ENCODE measurements around the gene MKLN1. TPM values are rescaled to one million over a fixed set of nuclear protein-coding genes. Genes with fewer than 3 reads are reported as not detected.

The MKLN1 gene
- total RNA-seq, 1 experiment from 2014 or later = 61.1 TPM

GRCh38 chr7:131436384-131436783 lies 108.7 kb downstream of the MKLN1 start:
- no TSS peak for BruUV-seq (replicated peaks)
- H3K79me2 ChIP-seq (ENCODE audit: low read depth) = no peaks in the 10 kb centered on the region
- peaks cover 6% of the 10 kb centered on the region; the same call in 1 of the 2 replicates for H3F3A ChIP-seq (ENCODE audit: insufficient read depth, low read depth)
- no peak overlapping the region for H2AFZ ChIP-seq
- no peaks in the 10 kb centered on the region for H3K9me2 ChIP-seq (ENCODE audit: insufficient read depth)
- POLR2A ChIA-PET (ENCODE audit: unreplicated experiment) = no interaction called here
- no peak for DNase-seq
- no peak overlapping the region for H3K4me2 ChIP-seq
- peaks cover 3% of the 10 kb centered on the region; the same call in 1 of the 2 replicates for H4K20me1 ChIP-seq (ENCODE audit: insufficient read depth)
- TF ChIP-seq EZH2 (IDR thresholded peaks at IDR 0.05; ENCODE audit: low read depth) = no peak
- TF ChIP-seq, protein P1, sequence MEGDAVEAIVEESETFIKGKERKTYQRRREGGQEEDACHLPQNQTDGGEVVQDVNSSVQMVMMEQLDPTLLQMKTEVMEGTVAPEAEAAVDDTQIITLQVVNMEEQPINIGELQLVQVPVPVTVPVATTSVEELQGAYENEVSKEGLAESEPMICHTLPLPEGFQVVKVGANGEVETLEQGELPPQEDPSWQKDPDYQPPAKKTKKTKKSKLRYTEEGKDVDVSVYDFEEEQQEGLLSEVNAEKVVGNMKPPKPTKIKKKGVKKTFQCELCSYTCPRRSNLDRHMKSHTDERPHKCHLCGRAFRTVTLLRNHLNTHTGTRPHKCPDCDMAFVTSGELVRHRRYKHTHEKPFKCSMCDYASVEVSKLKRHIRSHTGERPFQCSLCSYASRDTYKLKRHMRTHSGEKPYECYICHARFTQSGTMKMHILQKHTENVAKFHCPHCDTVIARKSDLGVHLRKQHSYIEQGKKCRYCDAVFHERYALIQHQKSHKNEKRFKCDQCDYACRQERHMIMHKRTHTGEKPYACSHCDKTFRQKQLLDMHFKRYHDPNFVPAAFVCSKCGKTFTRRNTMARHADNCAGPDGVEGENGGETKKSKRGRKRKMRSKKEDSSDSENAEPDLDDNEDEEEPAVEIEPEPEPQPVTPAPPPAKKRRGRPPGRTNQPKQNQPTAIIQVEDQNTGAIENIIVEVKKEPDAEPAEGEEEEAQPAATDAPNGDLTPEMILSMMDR (conservative IDR thresholded peaks at IDR 0.05) = no peak
- H3K4me3 ChIP-seq = no peak overlapping the region
- no peaks in the 10 kb centered on the region for H3K4me1 ChIP-seq (replicated peaks; ENCODE audit: insufficient read depth)
- H3K9me3 ChIP-seq (ENCODE audit: insufficient read depth, low read depth) = no peaks in the 10 kb centered on the region
- CTCF ChIA-PET = no interaction called here
- no peaks in the 10 kb centered on the region for H3K27me3 ChIP-seq (ENCODE audit: insufficient read depth, low read depth)
- intact Hi-C loops (cut with micrococcal nuclease; ENCODE audit: unreplicated experiment) = no loop called here
- H3K27ac ChIP-seq = no peak overlapping the region
- peaks cover 44% of the 10 kb centered on the region for H3K36me3 ChIP-seq (ENCODE audit: low read depth)

GRCh38 chr7:131438969-131439368 lies 111.3 kb downstream of the MKLN1 start:
- Histone ChIP-seq H3K4me2 (no peak overlapping the region), H3K9me2 (ENCODE audit: insufficient read depth) (no peaks in the 10 kb centered on the region), H3K79me2 (ENCODE audit: low read depth) (no peaks in the 10 kb centered on the region), H2AFZ (no peak overlapping the region), H3K4me3 (no peak overlapping the region), H3K4me1 (replicated peaks; ENCODE audit: insufficient read depth) (no peaks in the 10 kb centered on the region), H3K27ac (no peak overlapping the region), H4K20me1 (ENCODE audit: insufficient read depth) (no peaks in the 10 kb centered on the region), H3K36me3 (ENCODE audit: low read depth) (peaks cover 51% of the 10 kb centered on the region), H3K27me3 (ENCODE audit: insufficient read depth, low read depth) (no peaks in the 10 kb centered on the region), H3K9me3 (ENCODE audit: insufficient read depth, low read depth) (no peaks in the 10 kb centered on the region), H3F3A (ENCODE audit: insufficient read depth, low read depth) (no peaks in the 10 kb centered on the region)
- DNase-seq = no peak
- no peak for TF ChIP-seq EZH2 (IDR thresholded peaks at IDR 0.05; ENCODE audit: low read depth)
- TF ChIP-seq, protein P1 (conservative IDR thresholded peaks at IDR 0.05) = no peak
- intact Hi-C loops (cut with micrococcal nuclease; ENCODE audit: unreplicated experiment) = no loop called here
- POLR2A ChIA-PET (ENCODE audit: unreplicated experiment) = interaction anchor here (0.7 kb wide), 1 partner anchor 279 kb away, joined by 5 read pairs; no protein-coding TSS in a partner anchor
- CTCF ChIA-PET = no interaction called here
- BruUV-seq (replicated peaks) = no TSS peak

- Histone ChIP-seq H3K27ac (no peak overlapping the region), H3K9me3 (ENCODE audit: insufficient read depth, low read depth) (no peaks in the 10 kb centered on the region), H3K79me2 (ENCODE audit: low read depth) (no peaks in the 10 kb centered on the region), H3K27me3 (ENCODE audit: insufficient read depth, low read depth) (no peaks in the 10 kb centered on the region), H3F3A (ENCODE audit: insufficient read depth, low read depth) (no peaks in the 10 kb centered on the region), H2AFZ (no peak overlapping the region), H3K4me3 (no peak overlapping the region), H3K4me1 (replicated peaks; ENCODE audit: insufficient read depth) (no peaks in the 10 kb centered on the region), H3K36me3 (ENCODE audit: low read depth) (peaks cover 35% of the 10 kb centered on the region; the same call in 1 of the 2 replicates), H3K9me2 (ENCODE audit: insufficient read depth) (no peaks in the 10 kb centered on the region), H4K20me1 (ENCODE audit: insufficient read depth) (no peaks in the 10 kb centered on the region; the same call in 1 of the 2 replicates), H3K4me2 (no peak overlapping the region)
- DNase-seq = no peak
- no peak for TF ChIP-seq EZH2 (IDR thresholded peaks at IDR 0.05; ENCODE audit: low read depth)
- TF ChIP-seq, protein P1 (conservative IDR thresholded peaks at IDR 0.05) = no peak
- BruUV-seq (replicated peaks) = no TSS peak
- intact Hi-C loops (cut with micrococcal nuclease; ENCODE audit: unreplicated experiment) = no loop called here
- ChIA-PET POLR2A (ENCODE audit: unreplicated experiment) (no interaction called here), CTCF (no interaction called here)
Observed at GRCh38 chr7:131443496-131443895, 115.8 kb downstream of the MKLN1 start.
